CD4-positive, alpha-beta memory T cell (primary cell): ENCODE data around the gene NCKAP5. TPM values are rescaled to one million over a fixed set of nuclear protein-coding genes. Genes with fewer than 3 reads are reported as not detected.

ENCODE experiments used
- CTCF ChIA-PET: fragments of 350-600 bp; sonication (Branson Sonifier 250); formaldehyde crosslinking; loops from one replicate; lab custom pipeline; 2021; ENCODE audit warnings: inconsistent platforms; ENCODE audit not compliant: partially characterized antibody; lab: Charles Lee
- POLR2A ChIA-PET: fragments of 350-600 bp; sonication (Branson Sonifier 250); formaldehyde crosslinking; loops from one replicate; lab custom pipeline; 2021; ENCODE audit not compliant: partially characterized antibody; lab: Charles Lee
- DNase-seq, 5 donors: peaks; one replicate each; pipeline versions ENCODE4 v3.0.0 to v3.0.0-alpha.2; 2020 to 2022; ENCODE audit warnings: mixed read lengths in 1 of 5
- H3K27ac ChIP-seq: one replicate; pipeline ENCODE4 v1.7.0; 2013; ENCODE audit warnings: low read depth, low read length
- H3K27me3 ChIP-seq: 2 replicates; pipeline ENCODE4 v1.7.0; 2013; ENCODE audit warnings: mild to moderate bottlenecking, low read length, moderate library complexity; ENCODE audit not compliant: insufficient read depth
- H3K36me3 ChIP-seq: 2 replicates; pipeline ENCODE4 v1.7.0; 2013; ENCODE audit warnings: mild to moderate bottlenecking, low read length, moderate library complexity; ENCODE audit not compliant: insufficient read depth
- H3K4me1 ChIP-seq: 2 replicates; pipeline ENCODE4 v1.7.0; 2013; ENCODE audit warnings: mild to moderate bottlenecking, low read length, moderate library complexity; ENCODE audit not compliant: insufficient read depth
- H3K4me3 ChIP-seq, 2 donors: one replicate each; pipeline ENCODE4 v1.7.0; 2013; ENCODE audit warnings: low read length in 2 of 2, mild to moderate bottlenecking in 1 of 2
- H3K9me3 ChIP-seq, 2 donors: one replicate each; pipeline ENCODE4 v1.7.0; 2013; ENCODE audit warnings: low read length in 2 of 2, control low read depth in 1 of 2; ENCODE audit not compliant: control insufficient read depth in 1 of 2
- H3K27ac Mint-ChIP-seq, 7 donors: one replicate each; pipeline ENCODE4 v1.8.0; 2020 to 2021; ENCODE audit warnings: mixed read lengths in 7 of 7, mild to moderate bottlenecking in 6 of 7, inconsistent platforms in 3 of 7, moderate library complexity in 3 of 7
- H3K27me3 Mint-ChIP-seq, 2 donors: one replicate each; pipeline ENCODE4 v1.8.0; 2020 to 2021; ENCODE audit warnings: mixed read lengths in 2 of 2
- H3K36me3 Mint-ChIP-seq, 2 donors: one replicate each; pipeline ENCODE4 v1.8.0; 2020 to 2021; ENCODE audit warnings: mixed read lengths in 2 of 2, inconsistent platforms in 1 of 2, mild to moderate bottlenecking in 1 of 2
- H3K4me1 Mint-ChIP-seq, 4 donors: one replicate each; pipeline ENCODE4 v1.8.0; 2020 to 2021; ENCODE audit warnings: mixed read lengths in 4 of 4, mild to moderate bottlenecking in 1 of 4
- H3K4me3 Mint-ChIP-seq, 8 donors: one replicate each; pipeline ENCODE4 v1.8.0; 2020 to 2021; ENCODE audit warnings: mixed read lengths in 8 of 8, mild to moderate bottlenecking in 7 of 8, moderate library complexity in 6 of 8, inconsistent platforms in 3 of 8
- H3K9me3 Mint-ChIP-seq, 8 donors: one replicate each; pipeline ENCODE4 v1.8.0; 2020 to 2021; ENCODE audit warnings: mixed read lengths in 8 of 8, mild to moderate bottlenecking in 5 of 8, inconsistent platforms in 3 of 8, moderate library complexity in 1 of 8
- intact Hi-C: fragments of 100-400 bp; cut with micrococcal nuclease; formaldehyde crosslinking; loops from one replicate; pipeline ENCODE4 v1.15.1; 2023
- polyA plus RNA-seq, 2 donors: library from polyadenylated mRNA; unstranded; fragments of 300-500 nt; fragmentation: Illumina TruSeq; gene quantifications; one replicate each; pipeline ENCODE4 v1.2.3, GENCODE V29; 2021
- total RNA-seq, 2 experiments: library from RNA; stranded (reverse); gene quantifications; one replicate each; pipeline ENCODE4 v1.2.3, GENCODE V29; 2021

The NCKAP5 gene
- total and polyA plus RNA-seq, 4 experiments from 2014 or later, result not detected

- Histone ChIP-seq H3K36me3 (no peaks in the 10 kb centered on the region), H3K27me3 (no peaks in the 10 kb centered on the region), H3K27ac (no peak overlapping the region), H3K4me3 (no peak overlapping the region), H3K9me3 (no peaks in the 10 kb centered on the region), H3K4me1 (no peaks in the 10 kb centered on the region)
- ChIA-PET POLR2A (no interaction called here), CTCF (no interaction called here)
- Mint-ChIP-seq H3K36me3 (no peaks in the 10 kb centered on the region), H3K27me3 (no peaks in the 10 kb centered on the region), H3K4me1 (peaks cover 0 to 2% (median under 1%) of the 10 kb centered on the region in 4 donors), H3K4me3 (no peak overlapping the region), H3K27ac (no peak overlapping the region), H3K9me3 (peaks cover 0 to 3% (median 0%) of the 10 kb centered on the region in 8 donors)
- intact Hi-C loops, result no loop called here
- no peak for DNase-seq
Observed at GRCh38 chr2:133247631-133248030, 320.6 kb downstream of the NCKAP5 start.

- Histone ChIP-seq H3K4me1 (no peaks in the 10 kb centered on the region), H3K36me3 (no peaks in the 10 kb centered on the region), H3K27me3 (no peaks in the 10 kb centered on the region), H3K4me3 (no peak overlapping the region), H3K27ac (no peak overlapping the region), H3K9me3 (no peaks in the 10 kb centered on the region)
- H3K4me3 Mint-ChIP-seq, result no peak overlapping the region
- no peaks in the 10 kb centered on the region for H3K27me3 Mint-ChIP-seq
- H3K36me3 Mint-ChIP-seq, result no peaks in the 10 kb centered on the region
- no peaks in the 10 kb centered on the region for H3K4me1 Mint-ChIP-seq
- H3K27ac Mint-ChIP-seq, result no peak overlapping the region
- POLR2A ChIA-PET, result no interaction called here
- CTCF ChIA-PET, result no interaction called here
- H3K9me3 Mint-ChIP-seq, result peaks cover 0 to 3% (median 0%) of the 10 kb centered on the region in 8 donors
- intact Hi-C loops, result no loop called here
- no peak for DNase-seq
Observed at GRCh38 chr2:133241224-133241571, 327.1 kb downstream of the NCKAP5 start.

- ChIA-PET POLR2A (no interaction called here), CTCF (no interaction called here)
- no peaks in the 10 kb centered on the region for H3K36me3 Mint-ChIP-seq
- no peaks in the 10 kb centered on the region for H3K27me3 Mint-ChIP-seq
- Histone ChIP-seq H3K36me3 (no peaks in the 10 kb centered on the region), H3K27ac (no peak overlapping the region), H3K4me1 (no peaks in the 10 kb centered on the region), H3K4me3 (no peak overlapping the region), H3K27me3 (no peaks in the 10 kb centered on the region), H3K9me3 (no peaks in the 10 kb centered on the region)
- H3K27ac Mint-ChIP-seq, result no peak overlapping the region
- intact Hi-C loops, result no loop called here
- H3K4me1 Mint-ChIP-seq, result no peaks in the 10 kb centered on the region
- DNase-seq, result no peak
- H3K4me3 Mint-ChIP-seq, result no peak overlapping the region
- no peaks in the 10 kb centered on the region for H3K9me3 Mint-ChIP-seq
Observed at GRCh38 chr2:133240491-133241223, 327.6 kb downstream of the NCKAP5 start.

GRCh38 chr2:133235968-133236367 is 332.3 kb downstream of the NCKAP5 start:
- no peaks in the 10 kb centered on the region for H3K9me3 Mint-ChIP-seq
- Histone ChIP-seq H3K4me3 (no peak overlapping the region), H3K36me3 (no peaks in the 10 kb centered on the region), H3K9me3 (no peaks in the 10 kb centered on the region), H3K27ac (no peak overlapping the region), H3K27me3 (no peaks in the 10 kb centered on the region), H3K4me1 (no peaks in the 10 kb centered on the region)
- H3K27ac Mint-ChIP-seq, result no peak overlapping the region
- H3K4me1 Mint-ChIP-seq, result no peaks in the 10 kb centered on the region
- no peak overlapping the region for H3K4me3 Mint-ChIP-seq
- ChIA-PET POLR2A (no interaction called here), CTCF (no interaction called here)
- DNase-seq, result no peak
- intact Hi-C loops, result no loop called here
- H3K27me3 Mint-ChIP-seq, result no peaks in the 10 kb centered on the region
- H3K36me3 Mint-ChIP-seq, result no peaks in the 10 kb centered on the region

- Mint-ChIP-seq H3K4me1 (no peaks in the 10 kb centered on the region), H3K27ac (no peak overlapping the region), H3K36me3 (no peaks in the 10 kb centered on the region), H3K4me3 (no peak overlapping the region), H3K27me3 (no peaks in the 10 kb centered on the region), H3K9me3 (no peaks in the 10 kb centered on the region)
- no peaks in the 10 kb centered on the region for H3K9me3 ChIP-seq
- no peak for DNase-seq
- no peaks in the 10 kb centered on the region for H3K36me3 ChIP-seq
- no peaks in the 10 kb centered on the region for H3K27me3 ChIP-seq
- H3K4me3 ChIP-seq, result no peak overlapping the region
- intact Hi-C loops, result no loop called here
- ChIA-PET POLR2A (no interaction called here), CTCF (no interaction called here)
- H3K4me1 ChIP-seq, result no peaks in the 10 kb centered on the region
- H3K27ac ChIP-seq, result no peak overlapping the region
Observed at GRCh38 chr2:133232556-133232955, 335.7 kb downstream of the NCKAP5 start.

GRCh38 chr2:133231264-133231663 is 337.0 kb downstream of the NCKAP5 start:
- H3K36me3 Mint-ChIP-seq, result no peaks in the 10 kb centered on the region
- no peaks in the 10 kb centered on the region for H3K4me1 Mint-ChIP-seq
- H3K27ac ChIP-seq, result no peak overlapping the region
- POLR2A ChIA-PET, result no interaction called here
- DNase-seq, result no peak
- CTCF ChIA-PET, result no interaction called here
- no peaks in the 10 kb centered on the region for H3K27me3 ChIP-seq
- no peak overlapping the region for H3K27ac Mint-ChIP-seq
- H3K4me3 Mint-ChIP-seq, result no peak overlapping the region
- no peaks in the 10 kb centered on the region for H3K4me1 ChIP-seq
- H3K9me3 Mint-ChIP-seq, result no peaks in the 10 kb centered on the region
- intact Hi-C loops, result no loop called here
- no peak overlapping the region for H3K4me3 ChIP-seq
- no peaks in the 10 kb centered on the region for H3K27me3 Mint-ChIP-seq
- no peaks in the 10 kb centered on the region for H3K36me3 ChIP-seq
- no peaks in the 10 kb centered on the region for H3K9me3 ChIP-seq

GRCh38 chr2:133229974-133230373 is 338.3 kb downstream of the NCKAP5 start:
- H3K36me3 Mint-ChIP-seq, result no peaks in the 10 kb centered on the region

More at GRCh38 chr2:133229974-133230373, 338.3 kb downstream of the NCKAP5 start:
- peaks cover 0 to 3% (median 0%) of the 10 kb centered on the region in 8 donors for H3K9me3 Mint-ChIP-seq
- DNase-seq, result no peak
- no peaks in the 10 kb centered on the region for H3K4me1 ChIP-seq
- intact Hi-C loops, result no loop called here
- CTCF ChIA-PET, result no interaction called here
- POLR2A ChIA-PET, result no interaction called here
- H3K4me3 ChIP-seq, result no peak overlapping the region
- no peak overlapping the region for H3K27ac Mint-ChIP-seq
- H3K27ac ChIP-seq, result no peak overlapping the region
- H3K36me3 ChIP-seq, result no peaks in the 10 kb centered on the region
- H3K4me3 Mint-ChIP-seq, result no peak overlapping the region
- no peaks in the 10 kb centered on the region for H3K9me3 ChIP-seq
- H3K4me1 Mint-ChIP-seq, result no peaks in the 10 kb centered on the region
- no peaks in the 10 kb centered on the region for H3K27me3 Mint-ChIP-seq
- H3K27me3 ChIP-seq, result no peaks in the 10 kb centered on the region
